ENCODE data around the gene LRRC10. TPM values are rescaled to one million over a fixed set of nuclear protein-coding genes. Genes with fewer than 3 reads are reported as not detected.
"Not testable (repeated sequence)": the region's sequence is repeated elsewhere in the genome, so short reads cannot be mapped to it uniquely, and the experiment has no call there.

LRRC10 gene
- total RNA-seq, 1 experiment from 2014 or later: not detected

- DNase-seq (ENCODE audit: low read depth): no peak
Measured at GRCh38 chr12:69619050-69619449, 8.3 kb upstream of the LRRC10 start.

GRCh38 chr12:69616025-69616424 lies 5.3 kb upstream of the LRRC10 start:
- no peak for DNase-seq (ENCODE audit: low read depth)

- DNase-seq (ENCODE audit: low read depth): no peak
Measured at GRCh38 chr12:69613351-69613750, 2.6 kb upstream of the LRRC10 start.

GRCh38 chr12:69610126-69610525 lies 581 bp downstream of the LRRC10 start:
- DNase-seq (ENCODE audit: low read depth): peak; percentile 14

GRCh38 chr12:69608114-69608513 lies 2.6 kb downstream of the LRRC10 start:
- DNase-seq (ENCODE audit: low read depth): no peak

- not testable (repeated sequence) for DNase-seq (ENCODE audit: low read depth)
Measured at GRCh38 chr12:69604275-69604674, 6.4 kb downstream of the LRRC10 start.

GRCh38 chr12:69603556-69603955 lies 7.2 kb downstream of the LRRC10 start:
- not testable (repeated sequence) for DNase-seq (ENCODE audit: low read depth)

- DNase-seq (ENCODE audit: low read depth): no peak
Measured at GRCh38 chr12:69602954-69603353, 7.8 kb downstream of the LRRC10 start.

- DNase-seq (ENCODE audit: low read depth): no peak
Measured at GRCh38 chr12:69601962-69602685, 8.6 kb downstream of the LRRC10 start.

GRCh38 chr12:69600804-69601203 lies 9.9 kb downstream of the LRRC10 start:
- DNase-seq (ENCODE audit: low read depth): no peak

- DNase-seq (ENCODE audit: low read depth): no peak
Measured at GRCh38 chr12:69598174-69598753, 12.4 kb downstream of the LRRC10 start.

GRCh38 chr12:69595689-69596088 lies 15.0 kb downstream of the LRRC10 start:
- no peak for DNase-seq (ENCODE audit: low read depth)

GRCh38 chr12:69589082-69589481 lies 21.6 kb downstream of the LRRC10 start:
- no peak for DNase-seq (ENCODE audit: low read depth)

- no peak for DNase-seq (ENCODE audit: low read depth)
Measured at GRCh38 chr12:69588527-69588926, 22.2 kb downstream of the LRRC10 start.

- DNase-seq (ENCODE audit: low read depth): peak; percentile 98
Measured at GRCh38 chr12:69585189-69586062, 25.3 kb downstream of the LRRC10 start, which contains the start of gene CCT2. TSS of gene CCT2 (plus strand) at chr12:69585459. CDS start at chr12:69585522, 63 bp downstream.

GRCh38 chr12:69583203-69583602 lies 27.5 kb downstream of the LRRC10 start:
- DNase-seq (ENCODE audit: low read depth): peak; percentile 16

GRCh38 chr12:69580074-69580473 lies 30.6 kb downstream of the LRRC10 start:
- no peak for DNase-seq (ENCODE audit: low read depth)

GRCh38 chr12:69579029-69579428 lies 31.7 kb downstream of the LRRC10 start:
- no peak for DNase-seq (ENCODE audit: low read depth)

GRCh38 chr12:69578283-69578682 lies 32.4 kb downstream of the LRRC10 start:
- no peak for DNase-seq (ENCODE audit: low read depth)

GRCh38 chr12:69575346-69575745 lies 35.4 kb downstream of the LRRC10 start:
- no peak for DNase-seq (ENCODE audit: low read depth)

GRCh38 chr12:69570545-69571399 lies 39.9 kb downstream of the LRRC10 start:
- DNase-seq (ENCODE audit: low read depth): peak; percentile 61

Data from Daoy (cell line).